Measurements from ENCODE around the gene DLST.

- TF ChIP-seq, protein P1, sequence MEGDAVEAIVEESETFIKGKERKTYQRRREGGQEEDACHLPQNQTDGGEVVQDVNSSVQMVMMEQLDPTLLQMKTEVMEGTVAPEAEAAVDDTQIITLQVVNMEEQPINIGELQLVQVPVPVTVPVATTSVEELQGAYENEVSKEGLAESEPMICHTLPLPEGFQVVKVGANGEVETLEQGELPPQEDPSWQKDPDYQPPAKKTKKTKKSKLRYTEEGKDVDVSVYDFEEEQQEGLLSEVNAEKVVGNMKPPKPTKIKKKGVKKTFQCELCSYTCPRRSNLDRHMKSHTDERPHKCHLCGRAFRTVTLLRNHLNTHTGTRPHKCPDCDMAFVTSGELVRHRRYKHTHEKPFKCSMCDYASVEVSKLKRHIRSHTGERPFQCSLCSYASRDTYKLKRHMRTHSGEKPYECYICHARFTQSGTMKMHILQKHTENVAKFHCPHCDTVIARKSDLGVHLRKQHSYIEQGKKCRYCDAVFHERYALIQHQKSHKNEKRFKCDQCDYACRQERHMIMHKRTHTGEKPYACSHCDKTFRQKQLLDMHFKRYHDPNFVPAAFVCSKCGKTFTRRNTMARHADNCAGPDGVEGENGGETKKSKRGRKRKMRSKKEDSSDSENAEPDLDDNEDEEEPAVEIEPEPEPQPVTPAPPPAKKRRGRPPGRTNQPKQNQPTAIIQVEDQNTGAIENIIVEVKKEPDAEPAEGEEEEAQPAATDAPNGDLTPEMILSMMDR (IDR thresholded peaks at IDR 0.05), result no peak
- TF ChIP-seq EP300 (IDR thresholded peaks at IDR 0.05) (no peak), POLR2A (IDR thresholded peaks at IDR 0.05) (no peak), POLR2AphosphoS5 (IDR thresholded peaks at IDR 0.05) (no peak)
Measured at GRCh38 chr14:74915426-74915825, 33.7 kb downstream of the DLST start.
